HG02798 (cell line): ENCODE measurements around the gene GNA12.

ENCODE experiments used
- ATAC-seq: cut with Tn5 transposase; IDR thresholded peaks from one replicate; pipeline ENCODE4 v1.9.1; 2021; ENCODE audit warnings: mild to moderate bottlenecking; ENCODE audit not compliant: unreplicated experiment, poor library complexity

GNA12 gene

DNA sequence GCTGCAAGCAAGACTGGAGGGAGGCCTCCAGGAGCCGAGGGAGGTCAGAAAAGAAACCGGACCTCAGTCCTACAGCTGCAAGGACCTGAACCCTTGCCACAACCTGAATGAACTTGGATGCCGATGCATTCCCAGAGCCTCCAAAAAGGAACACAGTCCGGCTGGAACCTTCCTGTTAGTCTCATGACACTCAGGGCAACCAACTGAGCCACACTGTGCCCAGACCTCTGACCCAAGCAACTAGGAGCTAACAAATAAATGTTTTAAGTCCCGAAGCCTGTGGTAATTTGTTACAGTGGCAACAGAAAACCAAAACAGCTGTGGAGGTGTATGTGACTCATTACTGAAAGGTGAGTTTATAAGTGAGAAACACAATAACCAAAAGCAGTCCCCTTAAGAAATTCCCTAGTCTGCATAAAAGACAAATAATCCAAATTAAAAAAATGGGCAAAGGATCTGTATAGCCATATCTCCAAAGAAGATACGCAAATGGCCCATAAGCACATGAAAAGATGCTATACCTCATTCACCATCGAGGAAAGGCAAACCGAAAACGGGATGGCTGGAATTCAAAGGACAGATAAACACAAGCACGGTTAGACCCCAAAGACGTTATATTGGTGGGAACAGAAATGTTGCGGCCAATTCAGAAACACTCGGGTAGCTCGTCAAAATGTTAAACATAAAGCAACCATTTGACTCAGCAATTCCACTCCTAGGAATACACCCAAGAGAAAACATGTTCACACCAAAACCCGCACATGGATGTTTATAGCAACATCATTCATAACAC lies 24.8 kb downstream of the GNA12 start:
- ATAC-seq = peak; percentile 40

DNA sequence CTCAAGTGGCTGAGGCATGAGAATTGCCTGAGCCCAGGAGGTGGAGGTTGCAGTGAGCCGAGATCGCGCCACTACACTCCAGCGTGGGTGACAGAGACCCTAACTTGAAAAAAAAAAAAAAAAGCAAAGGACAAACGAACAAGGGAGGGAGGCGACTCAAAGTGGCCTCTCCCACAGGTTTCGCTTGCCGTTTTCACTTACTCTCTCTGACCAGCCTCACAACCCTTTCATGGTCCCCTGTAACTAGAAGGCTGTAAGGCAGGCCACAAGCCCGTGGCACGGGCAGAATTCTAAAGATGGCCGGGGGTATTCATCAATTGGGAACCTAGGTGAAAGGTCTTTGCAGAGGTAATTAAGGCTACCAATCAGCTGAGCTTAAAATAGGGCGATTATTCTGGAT lies 25.5 kb downstream of the GNA12 start:
- ATAC-seq = no peak

DNA sequence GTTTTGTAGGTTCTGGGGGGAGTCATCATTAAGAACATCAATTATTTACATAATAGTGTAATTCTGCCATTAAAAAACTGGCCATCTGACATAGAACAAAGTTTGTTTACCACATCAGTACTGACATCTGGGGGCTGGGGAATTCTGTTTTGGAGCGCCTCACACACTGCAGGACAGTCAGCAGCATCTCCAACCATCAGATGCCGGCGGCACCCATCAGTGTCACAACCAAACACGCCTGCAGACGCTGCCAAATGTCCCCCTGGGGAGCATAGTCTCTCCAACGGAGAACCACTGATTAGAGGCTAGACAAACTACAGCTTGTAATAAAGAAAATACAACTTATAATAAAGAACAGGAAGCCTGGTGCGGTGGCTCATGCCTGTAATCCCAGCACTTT lies 26.0 kb downstream of the GNA12 start:
- ATAC-seq = no peak

DNA sequence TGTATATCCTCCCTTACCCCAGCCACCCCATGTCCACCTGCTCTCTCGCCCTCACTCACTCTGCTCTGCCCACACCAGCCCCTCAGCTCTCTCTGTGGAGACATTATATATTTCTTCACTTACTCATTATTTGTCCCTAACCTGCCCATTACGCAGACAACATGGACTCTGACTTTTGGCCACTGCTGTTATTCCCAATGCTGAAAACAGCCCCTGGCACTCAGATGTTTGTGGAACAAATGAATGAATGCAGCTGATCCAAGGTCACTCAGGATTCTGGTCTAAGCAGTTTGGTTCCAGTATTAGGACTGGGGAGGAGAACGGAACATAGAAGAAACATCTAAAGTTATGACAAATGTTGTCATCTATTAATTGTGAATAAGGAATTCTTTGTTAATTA lies 26.7 kb downstream of the GNA12 start:
- no peak for ATAC-seq

DNA sequence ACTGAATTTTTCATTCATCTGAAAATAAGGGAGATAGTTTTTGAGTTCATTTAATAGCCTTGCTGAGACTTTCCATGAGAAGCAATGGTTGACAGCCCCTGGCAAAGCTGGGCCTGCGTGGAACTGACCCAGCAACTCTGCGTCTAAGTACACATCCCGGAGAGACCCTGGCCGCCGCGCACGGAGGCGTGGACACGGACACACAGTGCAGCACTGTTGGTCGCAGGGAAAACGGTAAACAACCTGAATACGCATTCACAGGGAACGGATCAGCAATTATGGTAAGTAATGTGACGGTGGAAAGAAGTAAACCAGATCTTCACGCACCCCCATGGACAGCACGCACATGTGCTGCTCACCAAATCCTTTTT lies 28.2 kb downstream of the GNA12 start:
- ATAC-seq = no peak

DNA sequence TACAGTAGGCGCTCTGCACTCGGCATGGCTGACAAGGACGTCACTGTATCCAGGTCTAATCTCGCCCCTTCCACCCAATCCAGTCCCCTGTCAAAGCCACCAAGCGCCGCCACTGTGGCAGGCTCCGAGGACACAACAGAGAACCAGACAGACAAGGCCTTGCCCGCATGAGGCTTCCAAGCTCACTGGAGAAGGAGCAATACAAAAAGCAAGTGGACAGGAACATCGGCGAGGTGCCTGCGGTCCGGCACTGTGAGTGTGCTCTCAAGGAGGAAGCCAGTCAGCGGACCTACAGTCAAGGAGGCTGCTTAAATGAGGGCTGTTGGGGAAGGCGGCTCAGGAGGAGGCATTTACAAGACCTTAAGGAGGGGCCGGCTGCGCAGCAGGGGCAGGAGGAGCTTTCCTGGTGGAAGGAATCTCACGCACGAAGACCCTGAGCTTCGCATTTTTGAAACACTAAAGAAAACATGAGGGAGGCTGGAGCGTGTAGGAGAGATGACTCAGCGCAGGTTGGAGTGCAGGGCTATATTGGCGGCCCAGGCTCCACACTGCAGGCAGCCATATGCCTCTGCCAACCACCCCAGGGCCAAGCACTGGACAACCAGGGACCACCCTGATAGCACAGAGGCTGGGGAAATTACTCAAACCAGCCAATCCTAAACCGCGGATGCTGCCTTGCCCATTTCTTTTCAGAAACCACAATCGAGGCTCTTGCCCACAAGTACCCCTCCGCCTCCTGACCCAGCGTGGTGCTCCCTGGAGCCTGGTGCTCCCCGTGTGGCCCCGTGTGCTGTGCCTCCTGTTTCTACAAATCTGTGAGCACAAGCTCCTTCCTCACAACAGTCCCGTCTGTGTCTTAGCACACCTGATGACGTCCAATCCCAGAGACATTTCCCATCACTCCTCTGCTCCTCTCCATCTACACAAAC lies 28.9 kb downstream of the GNA12 start:
- no peak for ATAC-seq

DNA sequence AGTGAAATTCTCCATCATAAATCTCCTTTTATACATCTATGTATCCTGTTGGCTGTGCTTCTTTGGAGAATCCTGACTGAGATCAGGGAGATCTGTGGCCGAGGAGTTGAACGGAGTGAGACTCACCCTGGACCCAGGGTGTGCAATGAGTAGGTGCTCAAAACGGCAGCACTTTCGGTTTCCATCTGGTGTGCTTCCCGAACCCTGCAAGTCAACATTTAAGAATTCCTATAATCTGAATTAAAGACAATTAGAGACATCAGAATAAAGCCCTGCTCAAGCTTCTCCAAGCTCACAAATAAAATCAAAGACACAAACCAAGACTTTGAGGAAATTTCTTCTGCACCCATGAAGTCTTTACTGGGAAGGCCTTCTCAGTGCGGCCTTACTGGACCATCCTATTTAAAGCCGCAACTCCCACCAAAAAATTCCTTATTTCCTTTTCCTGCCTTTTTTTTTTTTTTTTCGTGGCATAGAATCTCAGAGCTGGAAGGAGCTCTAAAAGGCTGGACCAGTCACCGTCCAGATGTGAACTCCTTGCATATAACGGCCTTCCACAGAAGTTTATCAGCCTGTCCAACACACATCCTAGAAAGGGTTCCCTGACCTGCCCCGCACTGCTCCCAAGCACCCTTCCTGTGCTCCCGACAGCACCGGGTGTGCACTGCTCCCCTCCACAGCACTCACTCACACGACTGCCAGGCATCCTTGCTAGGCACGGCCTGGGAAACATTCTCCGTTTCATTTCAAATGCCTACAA lies 29.7 kb downstream of the GNA12 start:
- ATAC-seq = no peak

DNA sequence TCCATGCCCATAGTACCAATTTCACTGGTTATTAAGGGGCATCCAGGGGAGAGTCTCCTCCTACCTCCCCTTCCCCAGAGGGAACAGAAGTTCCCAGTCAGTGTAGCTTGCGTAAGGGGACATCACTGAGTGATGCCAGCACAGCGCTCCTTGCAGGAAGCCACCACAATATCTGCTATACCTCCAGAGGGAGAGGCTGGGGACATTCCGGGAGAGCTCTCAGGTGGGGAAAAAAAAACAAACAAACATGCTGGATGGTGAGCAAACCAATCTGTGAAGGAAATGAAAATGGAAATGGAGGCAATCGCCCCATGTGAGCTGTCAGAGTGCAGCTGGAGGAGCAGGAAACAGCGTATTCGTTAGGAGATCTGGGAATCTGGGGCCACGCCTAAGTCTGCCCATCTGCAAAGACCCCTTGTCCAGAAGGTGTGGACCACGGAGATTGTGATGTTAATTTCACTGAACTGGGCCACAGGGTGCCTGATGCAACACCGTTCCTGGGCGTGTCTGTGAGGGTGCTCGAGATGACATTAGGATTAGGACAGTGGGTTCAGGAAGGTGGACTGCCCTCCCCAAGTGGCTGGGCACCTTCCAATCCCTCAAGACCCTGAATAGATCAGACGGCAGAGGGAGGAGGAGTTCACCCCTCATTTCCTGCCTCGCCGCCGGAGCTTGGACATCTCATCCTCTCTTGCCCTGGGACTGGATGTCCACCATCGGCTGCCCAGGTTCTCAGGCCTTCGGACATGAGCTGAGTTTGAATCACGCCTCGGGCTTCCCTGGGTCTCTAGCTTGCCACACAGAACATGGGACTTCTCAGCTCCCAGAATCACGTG lies 30.5 kb downstream of the GNA12 start:
- no peak for ATAC-seq

DNA sequence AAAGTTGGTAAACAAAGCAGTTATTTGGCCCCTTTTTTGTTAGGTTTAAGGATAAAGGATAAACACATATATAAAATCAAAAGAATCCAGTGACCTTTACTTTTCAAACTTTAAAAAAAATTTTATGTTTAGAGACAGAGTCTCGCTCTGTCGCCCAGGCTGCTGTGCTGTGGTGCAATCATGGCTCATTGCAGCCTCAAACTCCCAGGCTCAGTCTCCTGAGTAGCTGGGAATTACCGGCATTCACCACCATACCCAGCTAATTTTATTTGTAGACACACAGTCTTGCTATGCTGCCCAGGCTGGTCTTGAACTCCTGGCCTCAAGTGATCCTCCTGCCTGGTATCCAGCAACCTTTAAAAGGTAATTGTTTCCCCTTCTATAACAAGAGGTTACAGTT lies 31.3 kb downstream of the GNA12 start:
- ATAC-seq = no peak

DNA sequence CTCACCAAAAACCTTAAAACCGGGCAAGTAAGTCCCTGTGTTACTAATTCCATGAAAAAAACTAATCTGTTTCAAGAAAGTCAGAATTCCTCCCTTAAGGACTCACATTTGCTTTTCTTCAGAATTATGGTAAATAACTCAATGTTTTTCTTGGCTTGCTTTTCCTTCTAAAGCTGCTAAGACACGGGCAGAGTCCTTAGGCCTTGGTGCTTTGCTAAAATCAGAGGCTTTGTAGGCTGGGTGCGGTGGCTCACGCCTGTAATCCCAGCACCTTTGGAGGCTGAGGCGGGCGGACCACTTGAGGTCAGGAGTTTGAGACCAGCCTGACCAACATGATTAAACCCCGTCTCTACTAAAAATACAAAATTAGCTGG lies 32.0 kb downstream of the GNA12 start:
- no peak for ATAC-seq

DNA sequence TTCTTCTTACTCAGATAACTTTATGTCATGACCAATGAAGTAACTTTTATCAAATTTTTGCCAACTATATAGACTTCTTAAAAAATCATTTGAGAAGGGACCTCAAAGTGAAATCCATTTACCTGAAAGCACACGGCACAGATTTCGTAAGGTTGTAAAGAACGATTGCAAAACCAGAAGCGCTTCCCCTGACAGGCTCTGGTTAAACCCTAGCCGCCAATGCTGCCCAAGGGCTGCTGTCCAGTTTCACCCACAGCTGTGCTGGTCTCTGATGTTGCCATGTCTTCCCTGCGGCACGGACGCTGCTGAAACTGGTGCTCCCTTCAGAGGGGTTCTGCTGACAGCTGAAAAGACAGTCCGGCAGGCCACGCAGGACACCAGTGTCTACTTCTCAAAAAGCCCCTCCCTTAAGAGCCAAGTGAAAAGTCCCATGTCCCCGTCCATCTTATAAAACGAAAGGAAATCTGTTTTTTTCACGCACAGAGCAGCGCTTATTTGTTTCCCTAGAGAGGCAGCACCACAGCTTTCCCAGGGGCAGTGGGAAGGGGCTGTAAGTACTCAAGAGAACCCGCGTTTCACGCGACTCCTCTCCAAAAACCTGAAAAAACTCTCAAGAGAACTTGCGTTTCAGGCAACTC lies 32.5 kb downstream of the GNA12 start:
- ATAC-seq = no peak

DNA sequence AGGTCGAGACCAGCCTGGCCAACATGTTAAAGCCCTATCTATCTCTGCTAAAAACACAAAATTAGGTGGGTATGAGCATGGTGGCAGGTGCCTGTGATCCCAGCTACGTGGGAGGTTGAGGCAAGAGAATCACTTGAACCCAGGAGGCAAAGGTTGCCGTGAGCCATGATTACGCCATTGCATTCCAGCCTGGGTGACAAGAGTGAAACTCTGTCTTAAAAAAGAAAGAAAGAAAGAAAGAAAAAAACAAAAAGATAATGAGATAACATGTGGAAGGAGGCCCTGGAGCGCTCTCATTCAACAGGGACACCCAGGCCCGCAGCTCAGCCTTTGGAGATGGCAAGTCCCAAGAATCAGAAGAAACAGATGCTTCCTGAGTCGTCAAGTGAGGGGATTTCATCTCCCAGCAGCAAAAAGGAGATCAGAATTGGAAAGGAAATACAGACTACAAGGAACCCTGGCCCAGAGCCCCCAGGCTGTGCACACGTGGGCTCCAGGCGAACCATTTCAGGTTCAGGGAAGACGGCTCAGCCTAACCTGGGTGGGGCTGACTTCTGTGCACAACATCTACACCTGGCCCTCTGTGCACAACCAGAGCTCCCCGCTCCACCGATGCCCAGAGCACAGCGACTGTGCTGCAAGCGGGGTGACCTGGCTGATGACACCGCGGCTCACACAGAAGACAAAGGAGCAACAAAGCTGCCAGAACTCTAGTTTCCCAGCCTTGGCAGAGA lies 33.3 kb downstream of the GNA12 start:
- no peak for ATAC-seq

DNA sequence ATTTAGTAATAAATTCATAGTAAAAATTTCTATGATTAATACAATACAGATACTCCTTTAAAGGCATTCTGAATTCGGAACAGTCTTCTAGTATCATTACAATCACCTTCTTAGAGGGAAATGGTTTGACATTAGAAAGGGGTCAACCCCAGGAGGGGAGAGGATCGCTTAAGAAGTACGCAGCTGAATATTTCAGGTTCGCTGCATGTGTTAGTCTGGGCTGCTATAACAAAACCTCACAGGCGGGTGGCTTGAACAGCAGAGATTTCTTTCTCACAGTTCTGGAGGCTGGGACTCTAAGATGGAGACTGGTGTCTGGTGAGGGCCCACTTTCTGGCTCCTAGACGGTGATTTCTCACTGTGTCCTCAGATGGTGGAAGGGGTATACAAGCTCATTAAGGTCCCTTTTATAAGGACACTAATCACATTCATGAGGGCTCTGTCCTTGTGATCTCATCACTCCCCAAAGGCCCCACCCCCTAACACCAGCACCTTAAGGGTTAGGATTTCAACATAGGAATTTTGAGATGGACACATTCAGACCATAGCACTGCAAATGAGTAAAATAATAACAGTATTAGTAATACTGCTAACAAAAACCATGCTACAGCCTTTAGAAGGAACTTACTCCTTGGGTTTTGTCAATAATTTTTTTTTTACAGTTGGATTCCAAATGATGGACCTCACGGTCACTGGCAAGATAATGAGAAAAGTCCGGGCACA lies 34.0 kb downstream of the GNA12 start:
- ATAC-seq = no peak

DNA sequence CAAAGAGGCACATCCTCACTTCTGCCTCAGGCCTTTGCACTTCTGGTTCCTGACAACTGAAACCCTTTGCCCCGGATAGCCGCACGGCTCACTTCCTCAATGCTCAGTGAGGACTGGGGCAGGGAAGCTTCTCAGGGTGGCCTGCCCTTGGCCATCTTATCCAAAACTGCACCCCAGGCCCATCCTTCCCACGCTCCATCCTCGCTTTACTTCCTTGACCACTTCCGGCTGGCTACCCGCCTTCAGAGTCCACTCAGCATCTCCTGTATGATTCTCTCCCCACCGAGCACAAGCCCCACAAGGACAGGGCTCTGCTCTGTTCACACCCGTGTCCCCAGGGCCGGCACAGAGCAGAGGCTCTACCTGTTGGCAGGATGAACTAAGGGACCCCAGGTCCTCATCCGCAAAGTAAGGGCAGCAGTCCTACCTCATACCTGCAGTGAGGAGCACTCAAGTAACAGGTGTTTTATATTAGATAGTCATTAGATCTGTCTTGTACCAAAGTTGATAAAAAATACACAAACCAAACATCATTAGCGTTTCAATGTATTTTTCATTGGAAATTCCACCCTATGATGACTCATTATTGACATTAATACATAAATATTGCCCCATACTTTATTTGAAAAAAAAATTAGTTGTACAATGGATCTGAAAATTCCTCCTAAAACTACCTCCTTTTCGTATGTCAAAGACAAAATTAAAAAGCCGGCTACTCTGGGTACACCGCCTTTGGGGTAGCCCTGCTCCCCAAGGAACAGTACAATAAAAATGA lies 35.0 kb downstream of the GNA12 start:
- no peak for ATAC-seq

DNA sequence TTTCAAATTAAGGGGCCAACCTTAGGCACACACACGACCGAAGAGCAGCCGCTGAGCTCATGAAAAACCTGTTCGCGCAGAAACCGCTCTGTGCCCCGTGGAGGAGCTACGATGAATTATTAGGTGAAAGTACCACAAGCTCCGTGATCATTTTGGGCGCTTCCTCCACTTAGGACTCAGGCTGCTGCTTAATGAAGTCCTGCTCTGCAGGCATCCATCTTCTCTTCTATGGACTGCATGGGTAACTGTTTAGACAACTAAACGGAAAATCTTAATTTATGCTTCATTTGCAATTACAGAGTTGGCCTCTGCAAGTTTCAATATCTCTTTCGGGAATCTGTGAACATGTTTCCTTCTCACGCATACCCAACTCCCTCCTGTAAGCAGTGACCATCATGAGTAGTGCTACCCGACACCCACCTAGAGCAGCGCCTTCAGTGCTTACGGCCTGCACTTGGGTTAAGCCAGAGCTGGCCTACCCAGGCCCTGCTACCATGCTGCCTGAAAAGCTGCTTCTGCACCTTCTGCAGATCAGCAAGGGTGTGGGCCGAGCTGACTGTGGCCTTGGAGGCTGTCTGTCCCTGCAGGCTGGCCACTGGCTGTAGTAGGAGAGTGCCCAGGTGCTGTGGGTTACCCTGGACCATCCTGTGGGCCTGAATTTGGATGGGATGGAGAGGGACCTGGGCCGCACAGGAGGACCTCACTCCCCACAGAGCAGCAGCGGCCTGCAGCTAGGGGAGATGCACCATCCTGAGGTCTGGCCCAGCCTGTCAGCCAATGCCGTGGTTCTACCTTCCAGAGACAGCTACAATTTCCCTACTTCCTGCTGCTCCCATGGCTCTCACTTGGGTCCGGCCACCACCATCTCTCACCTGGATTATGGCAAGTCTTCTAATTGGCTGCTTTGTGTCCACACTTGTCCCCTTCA lies 36.0 kb downstream of the GNA12 start:
- no peak for ATAC-seq

DNA sequence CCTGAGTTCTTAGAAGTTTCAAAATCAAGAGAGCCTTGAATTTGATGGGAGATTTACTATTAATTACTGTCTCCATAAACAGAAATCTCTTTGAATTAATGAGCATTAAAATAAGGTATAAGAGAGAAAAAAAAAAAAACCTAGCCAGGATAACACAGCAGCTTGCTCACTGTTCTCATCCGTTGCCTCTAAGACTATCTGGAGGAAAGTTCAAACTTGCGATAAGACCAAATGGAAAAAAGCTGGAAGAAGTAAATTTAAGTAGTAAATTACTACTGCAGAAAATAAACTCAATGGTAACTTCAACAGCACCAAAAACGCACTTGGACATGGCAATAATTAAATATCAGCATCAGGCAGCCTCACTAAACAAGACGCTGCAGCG lies 36.7 kb downstream of the GNA12 start:
- no peak for ATAC-seq

DNA sequence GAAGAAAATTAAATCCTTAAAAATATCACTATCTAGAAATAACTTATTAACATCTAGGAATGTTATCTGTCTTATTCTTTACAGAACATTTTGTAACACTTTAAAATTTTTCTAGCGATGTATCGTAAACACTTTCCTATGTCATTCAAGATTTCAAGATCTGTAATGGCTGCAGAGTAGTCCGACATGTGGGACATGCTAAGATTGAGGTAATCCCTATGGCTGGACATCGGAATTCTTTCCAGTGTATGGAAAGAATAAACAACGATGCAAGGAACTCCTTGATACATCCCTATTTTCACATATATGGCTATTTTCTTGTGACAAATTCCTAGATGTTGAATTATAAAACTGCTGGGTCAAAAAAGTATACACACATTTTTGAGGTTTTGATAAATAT lies 37.5 kb downstream of the GNA12 start:
- no peak for ATAC-seq
